ENCODE data around the gene FHOD3. TPM values are rescaled to one million over a fixed set of nuclear protein-coding genes. Genes with fewer than 3 reads are reported as not detected.

FHOD3 gene
- total and polyA plus RNA-seq, 2 of the 13 experiments (the other 11 are each of a cell fraction or from before 2014, with no cell fraction given): 0.07 TPM; not detected in 1

- no peak for TF ChIP-seq ZBTB8A (CRISPR knock-in tag; IDR thresholded peaks at IDR 0.05; ENCODE audit: borderline replicate concordance, low read depth)
- no peak for TF ChIP-seq ATAD3A (CRISPR knock-in tag; IDR thresholded peaks at IDR 0.05)
- no peak for TF ChIP-seq SKI (IDR thresholded peaks at IDR 0.05; ENCODE audit: partially characterized antibody)
- TF ChIP-seq, protein P1, sequence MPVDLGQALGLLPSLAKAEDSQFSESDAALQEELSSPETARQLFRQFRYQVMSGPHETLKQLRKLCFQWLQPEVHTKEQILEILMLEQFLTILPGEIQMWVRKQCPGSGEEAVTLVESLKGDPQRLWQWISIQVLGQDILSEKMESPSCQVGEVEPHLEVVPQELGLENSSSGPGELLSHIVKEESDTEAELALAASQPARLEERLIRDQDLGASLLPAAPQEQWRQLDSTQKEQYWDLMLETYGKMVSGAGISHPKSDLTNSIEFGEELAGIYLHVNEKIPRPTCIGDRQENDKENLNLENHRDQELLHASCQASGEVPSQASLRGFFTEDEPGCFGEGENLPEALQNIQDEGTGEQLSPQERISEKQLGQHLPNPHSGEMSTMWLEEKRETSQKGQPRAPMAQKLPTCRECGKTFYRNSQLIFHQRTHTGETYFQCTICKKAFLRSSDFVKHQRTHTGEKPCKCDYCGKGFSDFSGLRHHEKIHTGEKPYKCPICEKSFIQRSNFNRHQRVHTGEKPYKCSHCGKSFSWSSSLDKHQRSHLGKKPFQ (CRISPR knock-in tag; IDR thresholded peaks at IDR 0.05; ENCODE audit: insufficient replicate concordance): no peak
These were observed 95.4 kb downstream of the FHOD3 start (continued) for GRCh38 chr18:36392979-36393287.

- Histone ChIP-seq H3K36me3 (replicated peaks in 1 of 2; ENCODE audit: control insufficient read depth in 1 of 2, insufficient read depth in 2 of 2, low read length in 2 of 2) (no peaks in the 10 kb centered on the region), H3K9ac (ENCODE audit: insufficient read depth, low read depth, low read length) (no peak overlapping the region), H3K4me3 (replicated peaks in 1 of 3; ENCODE audit: insufficient read depth in 1 of 3, low read depth in 2 of 3, low read length in 3 of 3) (no peak overlapping the region), H3K4me2 (ENCODE audit: low read depth, low read length) (no peak overlapping the region), H3K79me2 (ENCODE audit: insufficient read depth, low read length) (no peaks in the 10 kb centered on the region), H3K4me1 (ENCODE audit: insufficient read depth, low read length) (no peaks in the 10 kb centered on the region), H3K27ac (ENCODE audit: extremely low read length, insufficient read depth, low read length) (no peak overlapping the region), H3K27me3 (ENCODE audit: control insufficient read depth in 1 of 2, insufficient read depth in 2 of 2, low read length in 2 of 2) (no peaks in the 10 kb centered on the region), H2AFZ (ENCODE audit: low read length) (no peak overlapping the region), H4K20me1 (ENCODE audit: insufficient read depth, low read length) (no peaks in the 10 kb centered on the region), H3K9me3 (ENCODE audit: low read length) (peaks cover 16% of the 10 kb centered on the region)
- POLR2A ChIA-PET: no interaction called here
- DNase-seq (ENCODE audit: low spot score) (no peak), FAIRE-seq (no peak), ATAC-seq (no peak)
- intact Hi-C loops (cut with micrococcal nuclease; ENCODE audit: unreplicated experiment): no loop called here
- CTCF ChIA-PET (ENCODE audit: low intra/inter-chr PET ratio, low total read pairs): no interaction called here
- WGBS (ENCODE audit: low lambda C conversion rate): 2% methylated on average over 3 of the region's 3 CpGs
- in situ Hi-C loops (cut with HindIII; ENCODE audit: extremely low pct_ligation_motif_present, low pct_unique_long_range_greater_than_20kb): no loop called here
- no TSS peak for BruUV-seq (replicated peaks)
- TF ChIP-seq MTA1 (CRISPR knock-in tag; IDR thresholded peaks at IDR 0.05; ENCODE audit: borderline replicate concordance): no peak
- TF ChIP-seq ZNF770 (CRISPR knock-in tag; IDR thresholded peaks at IDR 0.05): no peak
- TF ChIP-seq E2F2 (CRISPR knock-in tag; IDR thresholded peaks at IDR 0.05; ENCODE audit: borderline replicate concordance): no peak
- TF ChIP-seq, protein P2, sequence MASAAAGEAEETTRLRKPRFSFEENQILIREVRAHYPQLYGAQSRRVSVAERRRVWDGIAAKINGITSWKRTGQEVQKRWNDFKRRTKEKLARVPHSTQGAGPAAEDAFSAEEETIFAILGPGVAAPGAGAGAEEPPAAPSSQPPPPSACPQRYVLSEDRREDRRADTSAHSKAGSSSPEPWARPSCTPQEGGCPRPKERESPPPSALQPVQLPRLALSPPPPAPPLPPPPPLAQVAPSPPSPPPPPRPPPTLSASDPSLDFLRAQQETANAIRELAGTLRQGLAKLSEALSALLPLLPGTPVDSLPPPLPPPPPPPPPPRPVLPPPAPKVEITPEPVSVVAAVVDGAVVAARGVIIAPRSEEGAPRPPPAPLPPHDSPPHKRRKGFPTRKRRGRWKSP (CRISPR knock-in tag; IDR thresholded peaks at IDR 0.05): no peak
- no peak for TF ChIP-seq TOPORS (CRISPR knock-in tag; IDR thresholded peaks at IDR 0.05)
- TF ChIP-seq ZFYVE20 (CRISPR knock-in tag; IDR thresholded peaks at IDR 0.05; ENCODE audit: borderline replicate concordance, low read depth): no peak
- TF ChIP-seq, protein P3, sequence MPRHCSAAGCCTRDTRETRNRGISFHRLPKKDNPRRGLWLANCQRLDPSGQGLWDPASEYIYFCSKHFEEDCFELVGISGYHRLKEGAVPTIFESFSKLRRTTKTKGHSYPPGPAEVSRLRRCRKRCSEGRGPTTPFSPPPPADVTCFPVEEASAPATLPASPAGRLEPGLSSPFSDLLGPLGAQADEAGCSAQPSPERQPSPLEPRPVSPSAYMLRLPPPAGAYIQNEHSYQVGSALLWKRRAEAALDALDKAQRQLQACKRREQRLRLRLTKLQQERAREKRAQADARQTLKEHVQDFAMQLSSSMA (CRISPR knock-in tag; IDR thresholded peaks at IDR 0.05): no peak
These were observed 97.0 kb downstream of the FHOD3 start for GRCh38 chr18:36394486-36394885.

All from HepG2 (cell line).